SK-N-MC (cell line): ENCODE results near the gene BCAS4.

ENCODE experiments used
- EZH2 ChIP-seq: fragments of 200-600 bp; sonication (generic); IDR thresholded peaks from one replicate; pipeline ENCODE4 v1.6.1; 2017; ENCODE audit warnings: antibody characterized with exemption
- POLR2AphosphoS5 ChIP-seq: IDR thresholded peaks from 2 replicates; pipeline ENCODE4 v1.6.1; 2012; ENCODE audit warnings: mild to moderate bottlenecking, low read depth, low read length, borderline replicate concordance

- TF ChIP-seq POLR2AphosphoS5 (no peak), EZH2 (no peak)
Measured at GRCh38 chr20:50765674-50766073, 29.2 kb upstream of the BCAS4 start.
